GM12878 (cell line): ENCODE measurements around the gene UBE2L6. TPM values are rescaled to one million over a fixed set of nuclear protein-coding genes. Genes with fewer than 3 reads are reported as not detected.
A peak's percentile ranks its signal among the peaks of the same experiment; 100 is the strongest.

Source experiments
- ATAC-seq: fragments of 200-7000 bp; cut with Tn5 transposase; 3 replicates; pipeline ENCODE4 v1.9.1; 2020; ENCODE audit warnings: mild to moderate bottlenecking, moderate library complexity
- BruUV-seq: library from RNA; stranded (reverse); fragments of 400-500 nt; replicated peaks from 2 replicates; lab custom pipeline; 2021; lab: Mats Ljungman, UMichigan
- CTCF ChIA-PET: fragments of 300-600 bp; sonication (Branson Sonifier 250); formaldehyde crosslinking; extraction: SDS; loops from one replicate; lab custom pipeline; 2021; ENCODE audit warnings: inconsistent platforms; lab: Yijun Ruan, JAX
- POLR2A ChIA-PET: fragments of 350-600 bp; formaldehyde crosslinking; extraction: SDS; loops from one replicate; lab custom pipeline; 2021; ENCODE audit warnings: inconsistent platforms; lab: Charles Lee
- RAD21 ChIA-PET: fragments of 300-600 bp; sonication (Branson Sonifier 250); formaldehyde crosslinking; loops from one replicate; lab custom pipeline; 2023; ENCODE audit warnings: antibody characterized with exemption; ENCODE audit not compliant: unreplicated experiment; lab: Charles Lee
- SMC1A ChIA-PET: fragments of 300-600 bp; sonication (Branson Sonifier 250); formaldehyde crosslinking; loops from one replicate; lab custom pipeline; 2023; ENCODE audit not compliant: unreplicated experiment, uncharacterized antibody; lab: Charles Lee
- DNase-seq: peaks from one replicate; pipeline ENCODE4 v3.0.0-alpha.2; 2011; ENCODE audit warnings: low read depth, low spot score
- FAIRE-seq: peaks from 3 replicates; lab custom pipeline; 2011; peaks lifted over from hg19 to GRCh38; lab: Jason Lieb, UNC
- H2AFZ ChIP-seq: 2 replicates; pipeline ENCODE4 v1.6.0; 2011; ENCODE audit warnings: low read depth, low read length, control low read depth; ENCODE audit not compliant: control insufficient read depth
- H3K27ac ChIP-seq: 2 replicates; pipeline ENCODE4 v1.5.1; 2011; ENCODE audit warnings: control low read depth; ENCODE audit not compliant: control insufficient read depth, insufficient read depth
- H3K27me3 ChIP-seq, 2 experiments: replicated peaks in 1 of 2; 2 replicates each; pipeline versions ENCODE4 v1.6.0 to v1.6.1; 2011; ENCODE audit warnings: low read length in 1 of 2; ENCODE audit not compliant: control insufficient read depth in 2 of 2, insufficient read depth in 2 of 2
- H3K36me3 ChIP-seq, 2 experiments: 2 replicates each; pipeline ENCODE4 v1.5.1; 2011; ENCODE audit warnings: low read length in 1 of 2; ENCODE audit not compliant: control insufficient read depth in 2 of 2, insufficient read depth in 2 of 2
- H3K4me1 ChIP-seq: 2 replicates; pipeline ENCODE4 v1.6.1; 2011; ENCODE audit warnings: mild to moderate bottlenecking, low read length, moderate library complexity, mixed read lengths; ENCODE audit not compliant: control insufficient read depth, insufficient read depth
- H3K4me2 ChIP-seq: 2 replicates; pipeline ENCODE4 v1.6.0; 2011; ENCODE audit warnings: control low read depth; ENCODE audit not compliant: control insufficient read depth, insufficient read depth
- H3K4me3 ChIP-seq: fragments of 200-600 bp; sonication (generic); 2 replicates; pipeline ENCODE4 v1.5.1; 2016
- H3K79me2 ChIP-seq: 2 replicates; pipeline ENCODE4 v1.6.0; 2011; ENCODE audit warnings: low read length; ENCODE audit not compliant: control insufficient read depth, insufficient read depth
- H3K9ac ChIP-seq: 2 replicates; pipeline ENCODE4 v1.8.0; 2011; ENCODE audit warnings: low read length, control low read depth, mixed read lengths; ENCODE audit not compliant: control insufficient read depth, insufficient read depth
- H3K9me3 ChIP-seq: replicated peaks from 3 replicates; pipeline ENCODE4 v1.5.1; 2011; ENCODE audit warnings: mild to moderate bottlenecking, low read length; ENCODE audit not compliant: control insufficient read depth, insufficient read depth
- H4K20me1 ChIP-seq: 2 replicates; pipeline ENCODE4 v1.6.0; 2011; ENCODE audit not compliant: control insufficient read depth, insufficient read depth
- BCL11A ChIP-seq: IDR thresholded peaks from 2 replicates; pipeline ENCODE4 v1.6.1; 2011; ENCODE audit warnings: low read depth, low read length
- BCLAF1 ChIP-seq: fragments of 450-650 bp; IDR thresholded peaks from 2 replicates; pipeline ENCODE4 v1.6.1; 2017; ENCODE audit warnings: antibody characterized with exemption, mild to moderate bottlenecking, moderate library complexity
- JUND ChIP-seq: IDR thresholded peaks from 2 replicates; pipeline ENCODE4 v1.6.1; 2012; ENCODE audit warnings: low read depth, mild to moderate bottlenecking, low read length, improper control_type of control experiment, moderate library complexity
- POLR2AphosphoS2 ChIP-seq: IDR thresholded peaks from 2 replicates; pipeline ENCODE4 v1.6.1; 2011; ENCODE audit warnings: low read depth, mild to moderate bottlenecking, low read length, improper control_type of control experiment, moderate library complexity
- POLR2AphosphoS5 ChIP-seq: IDR thresholded peaks from 2 replicates; pipeline ENCODE4 v1.6.1; 2011; ENCODE audit warnings: mild to moderate bottlenecking, low read length, inconsistent platforms
- RUNX3 ChIP-seq: IDR thresholded peaks from 2 replicates; pipeline ENCODE4 v1.6.1; 2012; ENCODE audit warnings: low read length, inconsistent platforms
- SMARCA5 ChIP-seq: fragments of 450-650 bp; IDR thresholded peaks from 2 replicates; pipeline ENCODE4 v1.6.1; 2017; ENCODE audit warnings: mild to moderate bottlenecking
- SP1 ChIP-seq: IDR thresholded peaks from one replicate; pipeline ENCODE4 v1.6.1; 2011; ENCODE audit warnings: low read depth, low read length
- WGBS: methylation state at CpG from one replicate; pipeline ENCODE4 v1.1.6; 2016; ENCODE audit warnings: low lambda C conversion rate; ENCODE audit not compliant: insufficient replicate concordance, insufficient coverage; ENCODE audit errors: missing lambda C conversion rate; 5-methylcytosine and 5-hydroxymethylcytosine counted together
- in situ Hi-C: fragments of 300-500 bp; cut with MboI; formaldehyde crosslinking; loops from 9 replicates; pipeline ENCODE4 v1.14.3; 2018; ENCODE audit warnings: mixed read lengths
- intact Hi-C: fragments of 100-400 bp; cut with micrococcal nuclease; formaldehyde crosslinking; loops from one replicate; pipeline ENCODE4 v1.14.2; 2022; ENCODE audit not compliant: unreplicated experiment
- polyA plus RNA-seq, 11 experiments: library from polyadenylated mRNA; depleted of rRNA in 4 of 11; unstranded in 6 of 11; stranded (reverse) in 5 of 11; fragments of >200 nt; fragmentation: Nextera tagmentation in 4 of 11; fragmentation: Illumina TruSeq in 1 of 11; extraction: Ambion mirVana in 4 of 11; extraction: Trizol in 1 of 11; gene quantifications; 1 replicate in 1 of 11; 2 replicates in 10 of 11; pipeline versions ENCODE4 v1.2.1 to v1.2.3, GENCODE V29; 2011 to 2016; ENCODE audit warnings: inconsistent platforms in 2 of 11, missing spikeins in 2 of 11, low read depth in 1 of 11
- total RNA-seq, 4 experiments: library from RNA; depleted of rRNA in 3 of 4; stranded (reverse); fragments of >200 nt in 3 of 4; fragmentation: Illumina TruSeq in 1 of 4; extraction: Trizol in 1 of 4; gene quantifications; 2 replicates each; pipeline versions ENCODE4 v1.2.1 to v1.2.3, GENCODE V29; 2013 to 2021
- TF ChIP-seq, protein P1 (sequence below): IDR thresholded peaks from 2 replicates; pipeline ENCODE4 v1.6.1; 2011; ENCODE audit warnings: mild to moderate bottlenecking, low read depth, low read length, moderate library complexity; ENCODE audit not compliant: insufficient replicate concordance

The UBE2L6 gene
- total and polyA plus RNA-seq, 10 of the 15 experiments (the other 5 are each of a cell fraction or from before 2014, with no cell fraction given): 114 to 295 (median 173) TPM

GRCh38 chr11:57552479-57552878 lies 15.0 kb downstream of the UBE2L6 start (continued):
- TF ChIP-seq, protein P1, sequence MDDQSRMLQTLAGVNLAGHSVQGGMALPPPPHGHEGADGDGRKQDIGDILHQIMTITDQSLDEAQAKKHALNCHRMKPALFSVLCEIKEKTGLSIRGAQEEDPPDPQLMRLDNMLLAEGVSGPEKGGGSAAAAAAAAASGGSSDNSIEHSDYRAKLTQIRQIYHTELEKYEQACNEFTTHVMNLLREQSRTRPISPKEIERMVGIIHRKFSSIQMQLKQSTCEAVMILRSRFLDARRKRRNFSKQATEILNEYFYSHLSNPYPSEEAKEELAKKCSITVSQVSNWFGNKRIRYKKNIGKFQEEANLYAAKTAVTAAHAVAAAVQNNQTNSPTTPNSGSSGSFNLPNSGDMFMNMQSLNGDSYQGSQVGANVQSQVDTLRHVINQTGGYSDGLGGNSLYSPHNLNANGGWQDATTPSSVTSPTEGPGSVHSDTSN: no peak
- TF ChIP-seq JUND (no peak), RUNX3 (no peak), SP1 (no peak), BCL11A (no peak), SMARCA5 (no peak), POLR2AphosphoS5 (no peak)

DNA sequence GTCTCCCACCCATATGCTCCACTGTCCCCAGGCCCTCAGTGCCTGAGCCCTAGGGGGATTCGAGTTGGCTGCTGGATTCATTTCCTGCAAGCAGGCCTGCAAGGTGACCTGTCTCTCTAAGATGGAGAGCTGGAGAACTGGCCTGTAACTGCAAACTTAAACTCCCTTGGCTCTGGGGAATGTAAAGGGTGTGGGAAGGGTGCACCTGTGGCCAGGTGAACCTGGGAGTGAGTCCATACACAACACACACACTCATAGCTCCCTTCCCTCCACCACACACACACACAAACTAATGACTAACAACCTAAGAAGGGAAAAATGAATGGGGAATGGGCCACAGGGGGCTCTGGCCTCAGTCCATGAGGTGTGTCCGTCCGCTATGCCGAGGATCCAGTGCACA lies 15.5 kb downstream of the UBE2L6 start:
- Histone ChIP-seq H3K79me2 (no peaks in the 10 kb centered on the region), H3K36me3 (peaks cover 33 to 42% of the 10 kb centered on the region in 2 experiments), H4K20me1 (no peaks in the 10 kb centered on the region), H2AFZ (no peak overlapping the region), H3K4me2 (no peak overlapping the region), H3K27ac (no peak overlapping the region), H3K4me1 (peaks cover 12% of the 10 kb centered on the region), H3K9ac (no peak overlapping the region), H3K9me3 (no peaks in the 10 kb centered on the region), H3K4me3 (no peak overlapping the region), H3K27me3 (no peaks in the 10 kb centered on the region)
- ChIA-PET CTCF (interaction anchor here (1.5 to 1.8 kb wide), 2 partner anchors 16 to 68 kb away, joined by 3 to 5 read pairs; partner anchors contain the start of gene UBE2L6), SMC1A (no interaction called here), RAD21 (no interaction called here), POLR2A (no interaction called here)
- TSS peak; percentile 79 for BruUV-seq
- TF ChIP-seq POLR2AphosphoS2 (no peak), BCLAF1 (no peak)
- DNase-seq (no peak), ATAC-seq (no peak), FAIRE-seq (no peak)
- intact Hi-C loops: no loop called here
- 100% methylated on average over 4 of the region's 4 CpGs for WGBS
- in situ Hi-C loops: no loop called here
